ENCODE data around the gene NXPE3.
A peak's percentile ranks its signal among the peaks of the same experiment; 100 is the strongest.

The NXPE3 gene

GRCh38 chr3:101779822-101780381, 891 bp downstream of the NXPE3 start:
- H3K36me3 ChIP-seq, result peaks cover 4% of the 10 kb centered on the region; the same call in 1 of the 2 replicates
- no peak overlapping the region for H3K27ac ChIP-seq
- no peak for DNase-seq
- H3K27me3 ChIP-seq (ENCODE audit: insufficient read depth, low read depth, severe bottlenecking), result no peaks in the 10 kb centered on the region
- no peaks in the 10 kb centered on the region for H3K9me3 ChIP-seq (ENCODE audit: severe bottlenecking)
- peak overlapping the region; percentile 91 for H3K4me3 ChIP-seq (ENCODE audit: low read depth, low read length)
- TF ChIP-seq CTCF (IDR thresholded peaks at IDR 0.05; ENCODE audit: low read depth, low read length), result no peak

GRCh38 chr3:101780661-101781060, 1.6 kb downstream of the NXPE3 start:
- H3K4me3 ChIP-seq (ENCODE audit: low read depth, low read length), result no peak overlapping the region
- peaks cover 8% of the 10 kb centered on the region for H3K36me3 ChIP-seq
- no peak overlapping the region for H3K27ac ChIP-seq
- TF ChIP-seq CTCF (IDR thresholded peaks at IDR 0.05; ENCODE audit: low read depth, low read length), result no peak
- no peak for DNase-seq
- H3K27me3 ChIP-seq (ENCODE audit: insufficient read depth, low read depth, severe bottlenecking), result no peaks in the 10 kb centered on the region
- H3K9me3 ChIP-seq (ENCODE audit: severe bottlenecking), result no peaks in the 10 kb centered on the region

- TF ChIP-seq CTCF (IDR thresholded peaks at IDR 0.05; ENCODE audit: low read depth, low read length), result no peak
- no peak overlapping the region for H3K4me3 ChIP-seq (ENCODE audit: low read depth, low read length)
Observed at GRCh38 chr3:101781166-101781565, 2.2 kb downstream of the NXPE3 start.

GRCh38 chr3:101784855-101785613, 6.0 kb downstream of the NXPE3 start:
- Histone ChIP-seq H3K4me3 (ENCODE audit: low read depth, low read length) (no peak overlapping the region), H3K27me3 (ENCODE audit: insufficient read depth, low read depth, severe bottlenecking) (no peaks in the 10 kb centered on the region), H3K36me3 (peaks cover 34% of the 10 kb centered on the region), H3K9me3 (ENCODE audit: severe bottlenecking) (no peaks in the 10 kb centered on the region), H3K27ac (no peak overlapping the region)
- TF ChIP-seq CTCF (IDR thresholded peaks at IDR 0.05; ENCODE audit: low read depth, low read length), result no peak
- DNase-seq, result no peak

More at GRCh38 chr3:101781166-101781565, 2.2 kb downstream of the NXPE3 start:
- Histone ChIP-seq H3K27me3 (ENCODE audit: insufficient read depth, low read depth, severe bottlenecking) (no peaks in the 10 kb centered on the region), H3K27ac (no peak overlapping the region), H3K36me3 (peaks cover 9% of the 10 kb centered on the region), H3K9me3 (ENCODE audit: severe bottlenecking) (no peaks in the 10 kb centered on the region)
- no peak for DNase-seq

- TF ChIP-seq CTCF (IDR thresholded peaks at IDR 0.05; ENCODE audit: low read depth, low read length), result no peak
- no peaks in the 10 kb centered on the region for H3K27me3 ChIP-seq (ENCODE audit: insufficient read depth, low read depth, severe bottlenecking)
- H3K36me3 ChIP-seq, result peaks cover 26% of the 10 kb centered on the region
- no peak overlapping the region for H3K27ac ChIP-seq
- no peak for DNase-seq
- H3K9me3 ChIP-seq (ENCODE audit: severe bottlenecking), result no peaks in the 10 kb centered on the region
- no peak overlapping the region for H3K4me3 ChIP-seq (ENCODE audit: low read depth, low read length)
Observed at GRCh38 chr3:101791778-101792177, 12.8 kb downstream of the NXPE3 start.
